ENCODE measurements around the gene KLHL29.
"Not testable (repeated sequence)": the region's sequence is repeated elsewhere in the genome, so short reads cannot be mapped to it uniquely, and the experiment has no call there.

Gene KLHL29

DNA sequence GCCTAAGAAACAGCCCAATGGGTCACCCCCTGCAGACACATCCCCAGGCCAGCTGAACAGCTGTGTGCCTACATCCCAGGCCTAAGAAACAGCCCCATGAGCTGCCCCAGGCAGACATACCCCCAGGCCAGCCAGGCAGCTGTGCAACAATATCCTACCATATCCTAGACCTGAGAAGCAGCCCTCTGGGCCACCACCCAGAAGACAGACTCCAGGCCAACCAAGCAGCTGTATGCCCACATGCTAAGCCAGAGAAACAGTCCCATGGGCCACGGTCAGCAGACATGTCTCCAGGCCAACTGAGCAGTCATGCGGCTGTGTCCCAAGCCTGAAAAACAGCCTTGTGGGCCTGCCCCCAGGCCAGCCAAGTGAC is 336.5 kb downstream of the KLHL29 start:
- no peak for DNase-seq (ENCODE audit: low read depth)

DNA sequence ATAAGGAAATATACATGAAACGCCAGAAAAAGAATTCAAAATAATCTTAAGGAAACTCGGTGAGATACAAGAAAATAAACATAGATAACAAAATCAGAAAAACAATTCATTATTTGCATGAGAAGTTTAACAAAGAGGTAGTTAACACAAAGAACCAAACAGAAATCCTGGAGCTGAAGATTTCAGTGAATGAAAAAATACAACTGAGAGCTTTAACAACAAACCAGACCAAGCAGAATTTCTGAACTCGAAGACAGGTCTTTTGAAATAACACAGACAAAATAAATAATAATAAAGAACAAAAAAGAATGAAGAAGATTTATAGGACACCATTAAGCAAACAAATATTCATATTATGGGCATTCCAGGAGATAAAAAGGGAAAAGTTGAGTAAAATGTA is 337.3 kb downstream of the KLHL29 start:
- no peak for DNase-seq (ENCODE audit: low read depth)

DNA sequence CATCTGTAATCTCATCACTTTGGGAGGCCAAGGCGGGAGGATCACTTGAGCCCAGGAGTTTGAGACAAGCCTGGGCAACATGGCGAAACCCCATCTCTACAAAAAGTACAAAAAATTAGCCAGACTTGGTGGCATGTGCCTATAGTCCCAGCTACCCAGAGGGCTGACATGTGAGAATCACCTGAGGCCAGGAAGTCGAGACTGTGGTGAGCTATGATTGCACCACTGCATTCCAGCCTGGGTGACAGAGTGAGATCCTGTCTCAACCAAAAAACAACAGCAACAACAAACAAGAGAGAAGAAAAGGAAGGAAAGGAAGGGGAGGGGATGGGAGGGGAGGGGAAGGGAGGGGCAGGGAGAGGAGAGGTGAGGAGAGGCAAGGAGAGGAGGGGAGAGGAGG is 338.1 kb downstream of the KLHL29 start:
- not testable (repeated sequence) for DNase-seq (ENCODE audit: low read depth)

DNA sequence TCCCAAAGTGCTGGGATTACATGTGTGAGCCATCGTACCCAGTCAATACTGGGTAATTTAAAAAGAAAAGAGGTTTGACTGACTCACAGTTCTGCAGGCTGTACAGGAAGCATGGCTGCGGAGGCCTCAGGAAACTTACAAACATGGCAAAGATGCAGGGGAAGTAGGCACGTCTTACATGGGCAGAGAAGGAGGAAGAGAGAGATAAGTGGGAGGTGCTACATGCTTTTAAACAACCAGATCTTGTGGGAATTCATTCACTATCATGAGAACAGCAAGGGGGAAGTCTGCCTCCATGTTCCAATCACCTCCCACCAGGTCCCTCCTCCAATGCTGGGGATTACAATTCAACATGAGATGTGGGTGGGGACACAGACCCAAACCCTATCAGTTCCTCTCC is 349.4 kb downstream of the KLHL29 start:
- no peak for DNase-seq (ENCODE audit: low read depth)

DNA sequence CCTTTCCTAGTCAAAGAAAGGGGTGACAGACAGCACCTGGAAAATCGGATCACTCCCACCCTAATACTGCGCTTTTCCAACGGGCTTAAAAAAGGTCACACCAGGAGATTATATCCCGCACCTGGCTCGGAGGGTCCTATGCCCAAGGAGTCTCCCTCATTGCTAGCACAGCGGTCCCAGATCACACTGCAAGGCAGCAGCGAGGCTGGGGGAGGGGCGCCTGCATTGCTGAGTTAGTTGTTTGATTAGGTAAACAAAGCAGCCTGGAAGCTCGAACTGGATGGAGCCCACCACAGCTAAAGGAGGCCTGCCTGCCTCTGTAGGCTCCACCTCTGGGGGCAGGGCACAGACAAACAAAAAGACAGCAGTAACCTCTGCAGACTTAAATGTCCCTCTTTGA is 351.8 kb downstream of the KLHL29 start:
- not testable (repeated sequence) for DNase-seq (ENCODE audit: low read depth)

DNA sequence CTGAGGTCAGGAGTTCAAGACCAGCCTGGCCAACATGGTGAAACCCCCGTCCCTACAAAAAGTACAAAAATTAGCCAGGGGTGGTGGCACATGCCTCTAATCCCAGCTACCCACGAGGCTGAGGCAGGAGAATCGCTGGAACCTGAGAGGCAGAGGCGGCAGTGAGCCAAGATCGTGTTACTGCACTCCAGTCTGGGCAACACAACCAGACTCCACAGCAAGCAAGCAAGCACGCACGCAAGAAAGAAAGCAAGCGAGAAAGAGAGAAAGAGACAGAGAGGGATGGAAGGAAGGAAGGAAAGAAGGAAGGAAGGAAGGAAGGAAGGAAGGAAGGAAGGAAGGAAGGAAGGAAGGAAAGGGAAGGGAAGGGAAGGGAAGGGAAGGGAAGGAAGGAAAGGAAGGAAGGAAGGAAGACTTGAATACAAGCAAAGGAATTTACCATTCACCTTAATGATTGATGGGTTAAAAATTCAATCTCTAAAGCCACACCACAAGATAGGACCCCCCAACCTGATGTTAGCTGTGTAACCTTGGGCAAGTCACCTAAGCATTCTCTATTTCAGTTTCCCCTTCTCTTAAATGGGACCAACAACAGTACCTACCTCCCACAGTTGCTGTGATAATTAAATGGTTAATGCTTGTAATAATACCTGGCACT is 360.2 kb downstream of the KLHL29 start:
- no peak for DNase-seq (ENCODE audit: low read depth)

DNA sequence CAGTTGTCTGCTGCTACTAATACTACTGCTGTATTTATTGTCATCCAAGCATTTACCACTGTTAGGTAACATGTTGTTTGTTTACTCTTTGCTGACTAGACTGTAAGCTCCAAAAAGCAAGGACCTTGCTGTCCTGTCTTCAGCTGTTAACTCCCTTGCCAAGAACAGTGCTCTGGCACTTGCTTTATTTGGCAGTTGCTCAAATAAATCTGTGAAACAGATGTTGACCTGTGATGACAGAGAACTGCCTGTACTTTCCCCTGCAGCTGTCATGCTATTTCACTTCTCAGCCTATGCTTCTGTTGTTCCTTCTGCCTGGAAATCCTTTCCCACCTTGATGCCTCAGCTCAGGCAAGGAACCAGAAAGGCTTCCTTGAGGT is 360.7 kb downstream of the KLHL29 start:
- DNase-seq (ENCODE audit: low read depth) = peak; percentile 19

DNA sequence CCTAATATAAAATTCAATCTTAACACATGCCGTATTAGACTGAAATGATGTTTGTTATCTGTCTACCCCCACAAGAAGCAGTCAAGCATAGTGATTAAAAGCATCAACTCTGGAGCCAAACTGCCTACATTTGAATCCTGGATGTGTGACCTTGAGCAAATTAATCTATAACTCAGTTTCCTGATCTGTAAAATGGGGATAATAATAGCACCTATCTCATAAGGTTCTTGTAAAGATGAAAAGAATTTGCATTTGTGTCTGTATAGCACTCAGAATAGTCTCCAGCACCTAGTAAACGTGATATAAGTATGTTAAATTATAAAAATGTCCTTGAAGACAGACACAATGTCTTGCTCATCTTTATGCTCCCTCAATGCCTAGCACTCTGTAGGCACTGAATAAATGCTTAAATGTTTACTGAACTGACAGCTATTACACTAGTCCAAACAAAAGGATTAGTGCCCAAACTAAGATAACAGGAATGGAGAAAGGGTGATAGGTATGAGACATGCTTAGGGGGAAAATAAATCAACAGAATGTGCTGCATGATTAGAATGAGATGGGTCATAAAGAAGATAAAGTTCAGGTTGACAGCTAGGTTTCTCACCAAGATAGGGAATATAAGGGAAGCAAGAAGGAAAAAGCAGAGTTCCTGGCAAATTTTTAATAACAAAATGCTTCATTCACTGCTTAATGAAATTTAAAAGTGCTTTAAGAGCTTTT is 361.3 kb downstream of the KLHL29 start:
- DNase-seq (ENCODE audit: low read depth) = no peak

DNA sequence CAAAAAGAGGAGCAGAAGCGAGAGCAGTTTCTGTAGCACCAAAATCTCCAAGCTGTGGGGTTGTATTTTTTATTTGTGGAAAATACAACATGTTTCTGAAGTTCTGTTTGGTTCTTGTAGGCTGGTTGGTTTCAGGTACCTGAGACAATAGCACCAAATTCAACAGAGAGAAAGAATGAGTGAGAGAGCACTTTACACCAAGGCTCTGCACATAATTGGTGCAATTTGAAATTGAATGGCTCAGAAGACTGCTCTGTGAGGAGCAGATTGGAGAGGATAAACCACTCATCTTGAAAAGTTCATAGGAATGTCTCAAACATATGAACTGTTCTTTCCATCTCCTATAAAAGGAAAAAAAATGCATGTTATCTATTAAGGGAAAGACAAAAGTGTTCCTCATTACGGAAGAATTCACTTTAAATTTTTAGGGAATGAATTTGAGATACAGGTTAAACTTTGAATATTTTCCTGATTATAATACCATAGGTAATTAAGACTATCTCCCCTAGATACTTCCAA is 366.8 kb downstream of the KLHL29 start:
- no peak for DNase-seq (ENCODE audit: low read depth)

DNA sequence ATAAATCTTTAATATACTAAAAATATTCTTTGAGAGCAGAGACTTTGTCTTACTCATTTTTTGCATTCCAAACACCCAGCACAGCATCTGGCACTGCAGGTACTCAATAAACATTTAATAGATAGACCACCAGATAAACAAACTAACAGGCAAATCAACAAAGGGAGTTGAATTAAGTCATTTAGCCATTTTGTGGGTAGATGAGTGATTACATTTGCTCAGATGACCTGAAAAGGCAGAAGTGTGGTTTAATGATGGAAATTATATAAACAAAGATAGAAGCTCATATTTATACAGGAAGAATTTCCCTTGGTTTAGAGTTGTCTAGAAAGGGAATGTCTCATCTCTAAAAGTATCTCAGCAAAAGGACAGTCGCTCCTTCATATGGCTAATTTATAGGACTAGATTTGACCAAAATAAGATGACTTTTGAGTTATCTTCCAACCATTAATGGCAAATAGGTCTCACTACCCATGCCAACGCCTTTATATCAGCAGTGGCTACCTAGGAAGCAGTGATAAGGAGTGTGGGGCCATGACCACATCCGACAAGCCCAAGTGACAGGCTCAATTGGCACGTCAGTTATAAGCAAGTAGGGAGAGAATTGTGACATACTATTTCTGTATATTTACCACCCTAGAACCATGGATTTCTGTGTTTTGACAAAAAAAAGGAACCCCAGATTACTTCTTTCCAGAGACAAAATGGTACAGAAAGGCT is 368.5 kb downstream of the KLHL29 start:
- DNase-seq (ENCODE audit: low read depth) = no peak

DNA sequence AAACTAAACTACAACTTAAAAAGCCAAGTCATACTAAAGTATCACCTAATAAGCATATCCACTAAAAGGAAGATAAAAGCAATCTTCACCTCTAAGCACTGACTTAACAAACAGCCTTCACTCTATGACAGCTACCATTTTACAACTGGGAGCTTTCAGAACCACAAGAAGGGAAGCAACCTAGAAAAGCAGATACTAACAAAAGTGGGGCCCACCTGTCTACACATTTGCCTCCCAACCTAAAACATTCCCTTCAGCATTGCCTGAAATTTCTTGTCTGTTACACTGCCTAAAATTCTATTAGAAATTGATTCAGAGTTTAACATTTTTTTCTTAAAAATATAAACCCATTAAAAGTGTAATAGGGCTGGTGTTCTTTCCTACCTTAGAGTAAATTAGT is 370.0 kb downstream of the KLHL29 start:
- DNase-seq (ENCODE audit: low read depth) = no peak

DNA sequence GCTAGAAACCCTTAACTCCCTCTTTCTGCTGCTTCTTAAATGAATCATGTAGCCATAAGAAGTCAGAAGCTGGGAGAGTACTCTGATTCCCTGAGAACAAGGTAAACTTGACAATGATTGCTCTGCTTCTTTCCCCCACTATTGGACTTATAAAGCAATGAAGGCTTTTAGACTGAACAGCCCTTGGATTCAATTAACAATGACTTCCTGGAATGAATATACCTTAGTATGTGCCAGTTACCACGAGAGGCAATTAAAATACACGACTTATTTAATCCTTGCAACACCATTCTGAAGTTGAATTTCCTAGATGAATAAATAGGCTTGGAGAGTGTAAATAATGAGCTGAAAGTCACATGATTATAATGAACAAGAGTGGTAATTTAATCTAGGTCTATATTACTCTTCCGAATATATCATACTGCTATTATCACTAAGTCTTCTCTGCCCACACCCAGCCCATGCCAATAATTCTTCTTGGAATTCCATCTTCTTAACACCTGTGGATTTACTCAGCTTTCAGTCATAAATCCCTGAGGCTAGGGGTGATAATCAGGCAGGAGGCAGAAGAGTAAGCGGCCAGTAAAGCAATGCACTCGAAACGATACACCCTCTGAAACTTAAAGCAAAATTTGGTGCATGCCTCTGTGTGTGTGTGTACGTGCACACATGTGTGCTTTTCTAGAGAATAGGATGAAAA is 371.8 kb downstream of the KLHL29 start:
- no peak for DNase-seq (ENCODE audit: low read depth)

DNA sequence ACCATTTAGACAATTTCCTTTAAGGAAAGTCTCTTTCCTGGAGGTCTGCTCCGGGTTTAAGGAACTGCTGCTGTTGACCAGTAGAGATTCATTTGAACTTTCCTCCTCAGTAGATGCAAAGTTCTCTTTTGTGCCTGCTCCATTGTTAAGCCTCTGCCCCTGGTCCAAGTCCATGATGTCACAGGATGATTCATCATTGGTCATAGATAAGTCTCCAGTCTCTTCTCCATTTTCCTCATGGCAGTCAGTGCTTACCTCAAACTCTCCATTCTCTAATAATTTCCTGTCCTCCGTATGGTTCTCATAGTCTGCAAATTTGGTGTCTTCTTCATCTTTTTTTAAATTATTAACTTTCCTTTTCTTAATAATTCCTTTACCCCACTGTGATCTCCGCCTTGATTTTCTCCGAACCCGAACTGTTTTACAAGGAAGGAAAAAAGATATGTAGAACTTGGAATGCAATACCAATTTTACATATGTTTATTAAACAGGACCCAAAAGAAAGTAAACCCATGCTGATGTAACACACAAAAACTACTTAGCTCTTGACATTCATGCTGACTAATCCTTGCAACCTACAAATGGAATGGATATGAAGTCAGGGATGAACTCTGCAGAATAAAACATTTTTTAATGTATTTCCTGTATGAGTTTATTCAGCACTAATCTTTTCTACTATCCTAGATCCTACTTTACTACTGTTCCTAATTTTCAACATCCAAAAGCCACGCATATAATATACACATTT is 372.9 kb downstream of the KLHL29 start:
- peak; percentile 19 for DNase-seq (ENCODE audit: low read depth)

All from GM04503 (cell line).